Stimulated activated CD4-positive, alpha-beta T cell treated with anti-CD3 and anti-CD28 coated beads, TNF-alpha, amount 100 ng/mL, for 4 hours (primary cell): Measurements from ENCODE around the gene ITGA6.

Experiments
- DNase-seq, 3 experiments: peaks; one replicate each; pipeline ENCODE4 v3.0.0-alpha.2; 2020; ENCODE audit warnings: low read depth in 3 of 3

The ITGA6 gene

DNA sequence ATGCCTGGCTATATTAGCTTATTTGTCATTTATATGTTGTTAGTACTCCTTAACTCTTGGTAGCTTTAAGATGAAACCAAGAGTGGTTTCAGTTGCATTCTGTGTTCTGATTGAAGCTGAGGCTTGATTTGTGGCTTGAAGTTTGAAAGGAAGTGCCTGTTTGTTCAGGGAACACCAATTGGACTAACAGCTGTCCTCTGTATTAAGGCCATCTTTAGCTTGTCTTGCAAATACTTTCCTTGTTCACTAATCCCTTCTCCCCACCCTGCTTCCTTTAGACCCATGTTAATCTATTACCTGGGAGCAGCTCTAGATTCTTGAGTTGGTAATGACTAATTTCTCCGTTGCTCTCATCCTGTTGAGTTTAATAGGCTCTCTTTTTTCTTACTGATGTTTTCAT is 13.4 kb downstream of the ITGA6 start:
- DNase-seq: no peak

GRCh38 chr2:172442072-172442895 is 14.9 kb downstream of the ITGA6 start:
- DNase-seq: peak in 2 of 3 experiments; percentile 45 to 52

DNA sequence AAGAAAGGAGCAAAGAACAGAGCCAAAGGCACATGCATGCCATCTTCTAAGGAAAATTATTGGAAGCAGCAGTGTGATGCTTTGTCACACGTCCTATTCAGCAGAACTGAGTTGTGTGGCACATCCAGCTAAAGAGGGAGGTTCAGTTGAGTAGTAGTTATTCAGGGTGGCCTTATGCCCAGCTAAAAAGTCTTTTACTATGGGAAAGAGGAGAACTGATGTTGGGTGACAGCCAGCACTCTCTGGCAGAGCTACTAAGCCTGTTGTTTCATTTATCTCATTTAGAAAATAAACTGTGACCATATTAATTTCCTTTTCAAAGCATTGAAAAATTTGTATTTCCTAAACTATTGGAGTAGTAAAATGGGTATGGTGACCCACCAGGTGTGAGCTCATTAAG is 18.5 kb downstream of the ITGA6 start:
- no peak for DNase-seq

DNA sequence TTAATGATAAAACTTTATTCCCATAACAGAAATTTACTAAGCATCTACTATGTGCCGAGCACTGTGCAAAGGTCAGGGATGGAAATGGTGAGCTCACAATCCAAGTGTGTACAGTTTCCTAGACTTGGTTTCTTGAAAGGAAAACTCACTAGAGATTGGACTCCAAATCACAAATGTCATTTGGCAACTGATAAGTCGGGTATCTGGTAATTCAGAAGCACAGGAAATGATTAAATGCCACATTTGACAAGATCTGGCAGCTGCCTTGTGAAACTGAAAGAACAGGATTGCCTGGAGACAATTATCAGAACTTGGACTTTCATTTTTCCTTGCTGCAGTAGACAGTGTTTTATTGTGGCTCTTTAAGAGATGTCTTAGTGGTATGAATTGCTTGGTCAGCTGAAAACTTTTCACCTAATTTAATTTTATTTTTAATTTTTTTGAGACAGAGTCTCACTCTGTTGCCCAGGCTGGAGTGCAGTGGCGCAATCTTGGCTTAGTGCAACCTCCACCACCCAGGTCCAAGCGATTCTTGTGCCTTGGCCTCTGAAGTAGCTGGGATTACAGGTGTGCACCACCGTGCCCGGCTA is 19.2 kb downstream of the ITGA6 start:
- DNase-seq: no peak

GRCh38 chr2:172447811-172448493 is 20.6 kb downstream of the ITGA6 start:
- no peak for DNase-seq

DNA sequence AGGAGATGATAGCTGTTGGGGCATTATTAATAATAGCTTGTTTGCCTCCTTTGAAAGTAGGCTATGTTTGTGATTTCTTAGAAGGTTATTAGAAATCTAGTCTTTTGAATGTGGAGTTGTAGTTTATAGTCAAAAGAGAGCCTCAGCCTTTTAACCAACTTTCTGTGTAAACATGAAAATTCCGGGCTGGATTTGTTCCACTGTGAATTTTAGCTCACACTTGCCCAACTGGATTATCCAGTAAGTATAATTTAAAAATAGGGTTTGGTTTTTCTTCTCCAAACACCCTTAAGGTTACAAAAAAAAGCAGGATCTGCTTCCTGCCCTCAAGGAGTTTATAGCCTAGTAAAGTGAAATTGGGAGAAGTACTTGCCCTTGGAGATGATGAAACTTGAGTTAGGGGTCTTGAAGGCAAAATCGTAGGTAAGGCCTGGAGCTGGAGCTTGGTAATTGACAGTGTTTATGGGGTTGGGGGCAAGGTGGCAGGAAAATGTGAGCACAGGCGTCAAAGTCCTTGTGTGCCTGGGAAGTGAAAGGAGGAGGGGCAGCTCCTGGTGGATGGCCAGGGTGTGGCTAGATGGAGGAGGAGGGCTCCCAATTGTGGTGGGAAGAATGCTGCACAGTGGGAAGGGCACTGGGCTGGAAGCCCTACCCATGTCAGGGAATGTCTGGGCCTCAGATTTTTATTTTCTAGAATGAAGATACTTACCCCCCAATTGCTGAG is 21.3 kb downstream of the ITGA6 start:
- no peak for DNase-seq

GRCh38 chr2:172449911-172450550 is 22.6 kb downstream of the ITGA6 start:
- DNase-seq: no peak

- DNase-seq: no peak
Measured at GRCh38 chr2:172451923-172452322, 24.5 kb downstream of the ITGA6 start.

GRCh38 chr2:172452845-172453244 is 25.5 kb downstream of the ITGA6 start:
- DNase-seq: no peak

DNA sequence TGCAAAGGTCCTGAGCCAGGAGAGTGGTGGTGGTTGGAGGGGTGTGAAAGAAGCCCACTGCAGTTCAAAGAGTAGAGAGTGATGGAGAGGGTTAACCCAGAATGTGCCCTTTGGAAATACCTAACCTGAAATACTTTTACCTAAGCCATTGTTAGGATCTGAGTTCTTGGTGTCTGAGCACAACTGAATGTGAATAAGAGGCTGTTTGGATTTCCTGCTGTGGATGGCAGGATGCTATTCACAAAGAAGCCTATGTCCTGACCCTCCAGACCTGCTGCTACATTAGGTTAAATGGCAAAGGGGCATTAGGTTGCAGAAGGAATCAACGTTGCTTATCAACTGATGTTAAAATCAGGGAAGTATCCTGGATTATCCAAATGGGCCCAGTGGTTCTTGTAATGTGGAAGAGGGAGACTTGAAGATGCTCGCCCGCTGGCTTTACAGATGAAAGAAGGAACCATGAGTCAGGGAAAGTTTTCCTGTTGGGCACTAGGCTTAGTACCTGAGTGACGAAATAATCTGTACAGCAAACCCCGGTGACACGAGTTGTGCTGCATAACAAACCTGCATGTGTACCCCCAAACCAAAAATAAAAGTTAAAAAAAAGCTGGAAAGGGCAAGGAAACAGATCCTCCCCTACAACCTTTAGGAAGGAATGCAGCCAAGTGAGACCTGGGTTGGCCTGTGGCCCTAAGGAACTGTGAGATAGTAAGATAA is 27.2 kb downstream of the ITGA6 start:
- no peak for DNase-seq

DNA sequence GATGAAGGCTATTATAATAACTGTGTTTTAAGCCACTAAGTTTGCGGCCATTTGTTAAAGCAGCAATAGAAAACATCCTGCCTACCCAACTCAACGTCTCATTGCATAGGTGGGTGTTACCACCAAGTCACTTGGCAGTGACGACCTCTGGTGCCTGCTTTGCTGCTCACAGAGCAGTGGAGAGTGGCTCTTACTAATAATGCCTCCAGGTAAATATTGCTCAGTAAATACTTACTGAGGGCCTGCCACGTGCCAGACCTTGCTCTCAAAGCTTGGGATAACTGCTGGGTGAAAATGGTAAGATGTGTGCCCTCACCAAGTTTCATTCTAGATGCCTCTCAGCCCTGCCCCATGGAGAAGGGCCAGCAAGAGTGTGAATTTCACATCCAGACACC is 27.7 kb downstream of the ITGA6 start:
- DNase-seq: no peak

DNA sequence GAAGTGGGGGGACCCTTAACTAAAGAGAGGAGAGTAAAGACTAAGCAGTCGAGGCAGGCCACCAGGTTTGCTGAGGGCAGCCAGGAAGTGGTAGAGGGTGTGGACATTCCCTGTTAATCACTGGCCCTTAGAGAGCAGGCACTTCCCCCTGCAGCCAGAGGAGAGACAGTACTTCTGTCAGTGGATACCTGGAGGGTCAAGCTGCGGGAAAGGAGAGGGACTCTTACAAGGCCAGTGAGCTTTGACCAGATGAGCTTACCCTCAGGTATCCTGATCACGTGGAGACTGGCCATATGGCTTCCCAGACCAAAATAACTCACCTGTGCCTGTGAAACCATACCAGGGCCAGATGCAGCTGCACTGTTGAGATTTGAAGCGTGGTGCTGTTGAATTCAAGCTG is 28.6 kb downstream of the ITGA6 start:
- no peak for DNase-seq

- no peak for DNase-seq
Measured at GRCh38 chr2:172457536-172457935, 30.1 kb downstream of the ITGA6 start.

- no peak for DNase-seq
Measured at GRCh38 chr2:172458561-172459124, 31.3 kb downstream of the ITGA6 start.

DNA sequence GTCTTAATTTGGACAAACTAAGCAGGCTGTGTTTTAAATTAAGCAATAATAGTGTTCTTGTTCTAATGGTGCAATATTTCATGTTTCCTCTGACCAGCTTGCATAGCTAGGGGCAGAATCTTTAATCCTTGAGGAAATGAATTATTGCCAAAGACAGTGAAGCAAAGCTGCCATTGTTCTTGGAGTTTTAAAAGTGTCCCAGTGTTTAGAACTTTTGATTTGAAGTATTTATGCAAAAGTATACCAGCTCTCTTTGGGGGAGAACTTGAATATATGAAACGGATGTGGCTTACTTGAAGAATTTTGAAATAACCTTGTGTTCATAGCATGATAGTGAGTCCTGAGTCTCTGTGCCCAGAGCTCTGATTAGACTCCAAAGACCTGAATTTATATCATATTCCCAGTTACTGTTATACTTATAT is 33.4 kb downstream of the ITGA6 start:
- no peak for DNase-seq

DNA sequence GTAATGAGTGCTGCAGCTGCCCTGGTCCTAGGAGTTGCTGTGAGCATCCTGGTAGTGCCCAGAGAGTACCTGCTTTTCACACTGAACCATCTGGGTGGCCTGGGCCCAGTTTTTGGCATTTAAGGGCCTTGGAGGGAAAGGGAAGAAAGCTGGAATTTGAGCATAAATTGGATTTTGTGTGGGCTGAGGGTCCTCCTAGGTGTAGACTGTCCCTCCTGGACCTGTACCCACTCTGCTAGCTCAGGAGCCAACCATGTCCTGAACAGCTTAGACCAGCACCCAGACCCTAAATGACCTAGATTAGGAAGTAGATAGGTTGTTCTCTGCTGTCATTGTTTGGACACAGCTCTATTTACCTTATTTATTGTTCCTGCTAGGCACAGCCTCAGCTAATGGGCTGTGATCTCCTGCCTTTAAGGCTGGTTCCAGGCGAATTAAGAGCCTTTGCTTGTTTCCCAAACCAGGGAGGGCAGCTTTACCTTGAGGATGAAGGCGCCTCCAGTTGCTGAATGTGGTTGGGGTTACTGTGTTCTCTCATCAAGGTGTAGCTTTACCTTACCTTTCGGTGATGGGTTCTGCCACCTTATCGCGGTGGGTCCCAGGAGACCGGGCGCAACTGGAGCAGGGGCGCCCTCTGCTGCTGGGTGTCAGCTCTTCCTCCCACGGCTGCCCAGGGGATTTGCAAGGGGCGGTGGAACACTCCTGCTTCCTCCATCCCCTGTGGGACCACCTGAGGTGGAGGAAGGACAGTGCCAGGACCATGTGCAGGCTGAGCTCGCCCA is 34.4 kb downstream of the ITGA6 start:
- DNase-seq: peak; percentile 65 to 70 (median 69)

DNA sequence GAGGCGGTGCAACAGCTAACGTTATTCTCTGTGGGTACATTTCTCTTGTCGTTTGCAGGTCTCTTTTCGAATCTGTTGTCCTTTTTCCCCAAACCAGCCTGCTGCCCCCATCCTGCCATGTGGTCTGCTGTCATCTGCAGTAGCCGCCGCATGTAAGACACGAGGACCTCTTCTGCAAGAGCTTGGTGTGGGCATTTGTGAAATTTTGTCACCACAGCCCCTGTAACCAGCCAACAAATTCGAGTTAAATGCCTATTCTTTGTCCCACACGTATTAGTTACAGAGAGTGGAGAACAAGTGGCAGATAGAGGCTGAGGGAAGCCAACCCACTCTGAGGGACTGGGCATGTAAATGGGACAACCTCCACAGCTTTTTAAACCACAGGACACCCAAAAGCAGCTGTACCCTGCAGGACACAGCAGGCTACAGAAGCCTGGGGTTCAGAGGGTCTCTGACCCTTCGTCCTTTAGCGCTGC is 35.0 kb downstream of the ITGA6 start:
- DNase-seq: no peak

DNA sequence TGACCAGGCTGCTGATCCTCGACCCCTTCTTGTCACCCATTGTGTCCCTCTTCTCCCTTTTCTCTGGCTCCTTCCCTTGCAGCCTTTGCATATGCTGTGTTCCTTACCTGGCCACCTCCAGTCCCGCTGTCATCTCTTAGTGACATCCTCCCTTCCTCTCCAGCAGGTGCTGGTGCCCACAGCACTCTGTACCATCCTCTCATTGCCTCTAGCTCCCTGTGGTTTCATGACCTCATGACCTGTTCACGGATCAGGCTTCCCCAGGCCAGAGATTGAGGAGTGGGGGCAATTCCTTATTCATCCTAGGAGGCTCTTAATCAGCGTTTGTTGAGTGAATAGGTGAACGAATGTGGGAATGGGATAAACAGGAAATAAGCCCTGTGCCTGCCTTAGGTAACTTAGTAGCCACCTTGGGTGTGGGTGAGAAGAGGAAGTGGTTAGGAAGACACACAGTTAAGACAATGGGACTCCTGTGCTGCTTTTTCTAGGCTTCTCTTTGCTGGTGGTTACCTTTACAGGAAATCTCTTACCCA is 35.5 kb downstream of the ITGA6 start:
- DNase-seq: peak in 1 of 3 experiments; percentile 10

- DNase-seq: no peak
Measured at GRCh38 chr2:172464400-172465129, 37.2 kb downstream of the ITGA6 start.
